Heart left ventricle (tissue), 13 donors: ENCODE results near the gene AMDHD1.

ENCODE experiments used
- POLR2A ChIP-seq, 2 donors: fragments of 450-650 bp; IDR thresholded peaks; one replicate each; pipeline ENCODE4 v1.6.1; 2017; ENCODE audit warnings: antibody characterized with exemption in 2 of 2, mild to moderate bottlenecking in 2 of 2, moderate library complexity in 2 of 2
- TF ChIP-seq, protein P1 (sequence below), 12 donors: fragments of 200-600 bp; sonication (generic) in 4 of 12; IDR thresholded peaks; one replicate each; pipeline versions ENCODE4 v1.5.0 to v1.8.0; 2018 to 2022; ENCODE audit warnings: antibody characterized with exemption in 12 of 12, mild to moderate bottlenecking in 5 of 12
- donor health status: ischemic (EF 13 %, LVEDD 7.1; RV severe dilation, severe dysfunction).
- donor health status: DM: no; HTN: yes; CAD: no.
- donor health status: DM: no; HTN: no; CAD: no.
- donor health status: ischemic (EF 25% LVEDD 6.9; RV normal size, moderate dysfunction).
- donor health status: ischemic (EF 25% LVEDD 5.7; RV mildly dilated, moderate dysfunction).
- donor health status: ischemic (EF 35%, LVEDD 5.7; RV mildly dilated, moderate dysfunction).
- donor health status: nonischemic (EF 11% LVEDD 7.7; RV severe dilation, severe dysfunction).
- donor health status: DM: yes; HTN: yes; CAD: no.
- donor health status: PGD.
- donor health status: ischemic (EF 29% LVEDD 5.4; RV normal size, mild dysfunction).
- donor health status: nonischemic (EF 23%, LVEDD 6.1; RV moderate dilation, normal function).

DNA sequence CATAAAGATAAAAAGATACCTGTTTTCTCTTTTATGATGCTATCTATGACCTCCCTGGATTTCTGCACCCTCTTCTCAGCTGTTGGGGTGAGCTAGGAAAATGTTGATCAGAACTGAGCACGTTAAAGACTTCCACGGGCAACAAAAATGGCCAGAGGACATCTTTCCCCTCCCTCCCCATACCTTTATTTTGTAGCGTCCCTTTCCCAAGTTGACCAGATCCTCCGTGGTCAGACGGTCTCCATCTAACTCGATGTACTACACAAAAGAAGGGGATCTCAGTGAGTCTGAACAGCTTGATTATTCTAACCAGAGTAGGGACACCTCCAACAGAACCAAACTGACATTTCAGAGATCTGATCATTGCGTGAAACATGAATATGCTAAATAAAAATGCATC is 50.8 kb downstream of the AMDHD1 start:
- TF ChIP-seq, protein P1, sequence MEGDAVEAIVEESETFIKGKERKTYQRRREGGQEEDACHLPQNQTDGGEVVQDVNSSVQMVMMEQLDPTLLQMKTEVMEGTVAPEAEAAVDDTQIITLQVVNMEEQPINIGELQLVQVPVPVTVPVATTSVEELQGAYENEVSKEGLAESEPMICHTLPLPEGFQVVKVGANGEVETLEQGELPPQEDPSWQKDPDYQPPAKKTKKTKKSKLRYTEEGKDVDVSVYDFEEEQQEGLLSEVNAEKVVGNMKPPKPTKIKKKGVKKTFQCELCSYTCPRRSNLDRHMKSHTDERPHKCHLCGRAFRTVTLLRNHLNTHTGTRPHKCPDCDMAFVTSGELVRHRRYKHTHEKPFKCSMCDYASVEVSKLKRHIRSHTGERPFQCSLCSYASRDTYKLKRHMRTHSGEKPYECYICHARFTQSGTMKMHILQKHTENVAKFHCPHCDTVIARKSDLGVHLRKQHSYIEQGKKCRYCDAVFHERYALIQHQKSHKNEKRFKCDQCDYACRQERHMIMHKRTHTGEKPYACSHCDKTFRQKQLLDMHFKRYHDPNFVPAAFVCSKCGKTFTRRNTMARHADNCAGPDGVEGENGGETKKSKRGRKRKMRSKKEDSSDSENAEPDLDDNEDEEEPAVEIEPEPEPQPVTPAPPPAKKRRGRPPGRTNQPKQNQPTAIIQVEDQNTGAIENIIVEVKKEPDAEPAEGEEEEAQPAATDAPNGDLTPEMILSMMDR (IDR thresholded peaks at IDR 0.05): no peak
- TF ChIP-seq POLR2A (IDR thresholded peaks at IDR 0.05): no peak
